Measurements from ENCODE around the gene MYBPC2. TPM values are rescaled to one million over a fixed set of nuclear protein-coding genes. Genes with fewer than 3 reads are reported as not detected.
A peak's percentile ranks its signal among the peaks of the same experiment; 100 is the strongest.

MYBPC2 gene
- total RNA-seq, 1 experiment from 2014 or later: 0.03 TPM

DNA sequence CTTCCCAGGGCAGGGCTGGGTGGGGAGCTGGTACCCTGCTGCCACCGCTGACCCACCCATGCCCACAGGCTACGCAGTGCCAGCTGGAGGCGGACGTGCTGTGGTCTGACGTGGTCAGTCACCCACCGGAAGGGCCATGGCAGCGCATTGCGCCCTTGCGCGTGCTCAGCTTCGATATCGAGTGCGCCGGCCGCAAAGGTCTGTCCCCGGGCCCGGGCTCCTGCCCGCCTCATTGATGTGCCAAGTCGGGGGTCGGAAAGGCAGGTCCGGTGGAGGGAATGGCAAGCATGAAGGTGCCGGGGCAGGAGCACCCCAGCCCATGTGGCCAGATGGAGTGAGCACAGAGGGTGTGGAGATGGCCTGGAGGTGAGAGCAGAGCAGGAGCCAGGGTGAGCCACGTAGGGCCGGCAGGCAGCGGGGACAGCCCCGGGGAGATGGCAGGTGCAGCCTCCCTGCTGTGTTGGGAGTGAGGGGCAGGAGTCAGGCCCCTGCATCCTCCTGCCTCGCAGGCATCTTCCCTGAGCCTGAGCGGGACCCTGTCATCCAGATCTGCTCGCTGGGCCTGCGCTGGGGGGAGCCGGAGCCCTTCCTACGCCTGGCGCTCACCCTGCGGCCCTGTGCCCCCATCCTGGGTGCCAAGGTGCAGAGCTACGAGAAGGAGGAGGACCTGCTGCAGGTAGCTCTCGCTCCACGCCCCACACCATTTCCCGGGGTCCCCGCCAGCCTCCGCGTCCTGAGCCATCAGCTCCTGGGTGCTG lies 30.0 kb upstream of the MYBPC2 start:
- no peaks in the 10 kb centered on the region for H3K27me3 ChIP-seq
- H3K9me3 ChIP-seq: no peaks in the 10 kb centered on the region
- DNase-seq: no peak
- peaks cover 59% of the 10 kb centered on the region for H3K36me3 ChIP-seq
- H3K4me3 ChIP-seq: no peak overlapping the region

DNA sequence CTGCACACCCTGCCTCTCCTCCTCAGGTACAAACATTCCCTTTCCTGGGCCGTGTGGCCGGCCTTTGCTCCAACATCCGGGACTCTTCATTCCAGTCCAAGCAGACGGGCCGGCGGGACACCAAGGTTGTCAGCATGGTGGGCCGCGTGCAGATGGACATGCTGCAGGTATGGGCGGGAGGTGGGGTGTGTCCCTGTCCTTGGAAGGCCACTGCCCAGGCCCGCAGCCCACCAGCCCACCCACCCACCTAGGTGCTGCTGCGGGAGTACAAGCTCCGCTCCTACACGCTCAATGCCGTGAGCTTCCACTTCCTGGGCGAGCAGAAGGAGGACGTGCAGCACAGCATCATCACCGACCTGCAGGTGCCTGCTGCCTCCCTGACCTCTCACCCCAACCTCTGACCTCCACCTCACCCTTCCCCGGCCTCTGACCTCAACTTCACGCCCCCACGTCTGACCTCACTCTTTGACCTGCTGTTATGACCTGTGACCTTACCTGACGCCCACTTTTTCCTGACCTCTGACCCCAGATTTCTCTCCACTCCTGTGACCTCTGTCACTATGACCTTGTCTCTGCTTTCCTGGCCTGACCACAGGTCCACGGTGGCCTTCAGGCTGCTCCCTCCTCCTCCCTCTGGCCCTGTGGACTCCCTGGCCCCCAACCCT lies 26.4 kb upstream of the MYBPC2 start:
- H3K4me3 ChIP-seq: no peak overlapping the region
- no peaks in the 10 kb centered on the region for H3K9me3 ChIP-seq
- no peaks in the 10 kb centered on the region for H3K27me3 ChIP-seq
- no peak for DNase-seq
- H3K36me3 ChIP-seq: peaks cover 76% of the 10 kb centered on the region

- no peak for DNase-seq
- H3K4me3 ChIP-seq: no peak overlapping the region
- peaks cover 1% of the 10 kb centered on the region; the same call in 1 of the 2 replicates for H3K9me3 ChIP-seq
- H3K27me3 ChIP-seq: no peaks in the 10 kb centered on the region
- H3K36me3 ChIP-seq: peaks cover 75% of the 10 kb centered on the region
These were observed 25.9 kb upstream of the MYBPC2 start for GRCh38 chr19:50406829-50407228.

- Histone ChIP-seq H3K36me3 (peaks cover 69% of the 10 kb centered on the region), H3K4me3 (no peak overlapping the region), H3K27me3 (no peaks in the 10 kb centered on the region), H3K9me3 (peaks cover 7% of the 10 kb centered on the region; the same call in 1 of the 2 replicates)
- no peak for DNase-seq
These were observed 23.3 kb upstream of the MYBPC2 start for GRCh38 chr19:50409347-50409746.

GRCh38 chr19:50410109-50410508 lies 22.6 kb upstream of the MYBPC2 start:
- DNase-seq: no peak
- Histone ChIP-seq H3K4me3 (no peak overlapping the region), H3K9me3 (peaks cover 7% of the 10 kb centered on the region; the same call in 1 of the 2 replicates), H3K27me3 (no peaks in the 10 kb centered on the region), H3K36me3 (peaks cover 66% of the 10 kb centered on the region)

- Histone ChIP-seq H3K4me3 (no peak overlapping the region), H3K27me3 (no peaks in the 10 kb centered on the region), H3K36me3 (peaks cover 49% of the 10 kb centered on the region), H3K9me3 (peaks cover 7% of the 10 kb centered on the region; the same call in 1 of the 2 replicates)
- DNase-seq: no peak
These were observed 20.3 kb upstream of the MYBPC2 start for GRCh38 chr19:50412419-50412818.

- peaks cover 7% of the 10 kb centered on the region; the same call in 1 of the 2 replicates for H3K9me3 ChIP-seq
- no peak overlapping the region for H3K4me3 ChIP-seq
- H3K36me3 ChIP-seq: peaks cover 44% of the 10 kb centered on the region
- DNase-seq: no peak
- H3K27me3 ChIP-seq: no peaks in the 10 kb centered on the region
These were observed 19.6 kb upstream of the MYBPC2 start for GRCh38 chr19:50413096-50413495.

DNA sequence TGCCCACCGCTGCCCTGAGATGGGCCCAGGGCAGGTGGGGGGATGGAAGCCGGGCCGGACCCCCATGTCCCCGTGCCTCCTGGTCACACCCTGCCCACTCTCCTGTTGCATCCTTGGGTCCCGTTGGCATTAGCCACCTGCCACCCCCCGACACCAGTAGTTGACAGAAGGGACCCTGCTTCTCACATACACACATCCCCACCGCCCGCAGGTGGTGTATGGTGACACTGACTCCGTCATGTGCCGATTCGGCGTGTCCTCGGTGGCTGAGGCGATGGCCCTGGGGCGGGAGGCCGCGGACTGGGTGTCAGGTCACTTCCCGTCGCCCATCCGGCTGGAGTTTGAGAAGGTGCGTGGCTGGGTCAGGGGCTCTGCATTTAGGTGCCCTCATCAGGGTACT lies 19.2 kb upstream of the MYBPC2 start:
- DNase-seq: no peak
- H3K36me3 ChIP-seq: peaks cover 44% of the 10 kb centered on the region
- peaks cover 7% of the 10 kb centered on the region; the same call in 1 of the 2 replicates for H3K9me3 ChIP-seq
- H3K4me3 ChIP-seq: no peak overlapping the region
- no peaks in the 10 kb centered on the region for H3K27me3 ChIP-seq

- H3K4me3 ChIP-seq: no peak overlapping the region
- DNase-seq: peak; percentile 31
- H3K36me3 ChIP-seq: peaks cover 30% of the 10 kb centered on the region
- peaks cover 7% of the 10 kb centered on the region; the same call in 1 of the 2 replicates for H3K9me3 ChIP-seq
- no peaks in the 10 kb centered on the region for H3K27me3 ChIP-seq
These were observed 17.6 kb upstream of the MYBPC2 start for GRCh38 chr19:50414864-50415660.

DNA sequence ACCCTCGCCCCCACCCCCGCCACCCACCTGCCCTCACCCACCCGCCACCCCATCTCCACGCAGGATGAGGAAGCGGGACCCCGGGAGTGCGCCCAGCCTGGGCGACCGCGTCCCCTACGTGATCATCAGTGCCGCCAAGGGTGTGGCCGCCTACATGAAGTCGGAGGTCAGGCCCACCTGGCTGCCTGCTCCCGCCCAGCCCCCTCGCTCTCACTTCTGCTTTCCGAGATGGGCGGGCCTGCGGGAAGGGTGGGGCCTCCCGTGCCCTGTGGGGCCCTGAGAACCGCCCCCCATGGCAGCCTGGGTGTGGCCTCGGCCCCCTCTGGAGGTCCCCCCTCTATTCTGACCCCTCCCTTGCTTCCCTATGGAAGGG lies 17.0 kb upstream of the MYBPC2 start:
- DNase-seq: no peak
- Histone ChIP-seq H3K9me3 (peaks cover 7% of the 10 kb centered on the region; the same call in 1 of the 2 replicates), H3K27me3 (no peaks in the 10 kb centered on the region), H3K36me3 (peaks cover 24% of the 10 kb centered on the region), H3K4me3 (no peak overlapping the region)

DNA sequence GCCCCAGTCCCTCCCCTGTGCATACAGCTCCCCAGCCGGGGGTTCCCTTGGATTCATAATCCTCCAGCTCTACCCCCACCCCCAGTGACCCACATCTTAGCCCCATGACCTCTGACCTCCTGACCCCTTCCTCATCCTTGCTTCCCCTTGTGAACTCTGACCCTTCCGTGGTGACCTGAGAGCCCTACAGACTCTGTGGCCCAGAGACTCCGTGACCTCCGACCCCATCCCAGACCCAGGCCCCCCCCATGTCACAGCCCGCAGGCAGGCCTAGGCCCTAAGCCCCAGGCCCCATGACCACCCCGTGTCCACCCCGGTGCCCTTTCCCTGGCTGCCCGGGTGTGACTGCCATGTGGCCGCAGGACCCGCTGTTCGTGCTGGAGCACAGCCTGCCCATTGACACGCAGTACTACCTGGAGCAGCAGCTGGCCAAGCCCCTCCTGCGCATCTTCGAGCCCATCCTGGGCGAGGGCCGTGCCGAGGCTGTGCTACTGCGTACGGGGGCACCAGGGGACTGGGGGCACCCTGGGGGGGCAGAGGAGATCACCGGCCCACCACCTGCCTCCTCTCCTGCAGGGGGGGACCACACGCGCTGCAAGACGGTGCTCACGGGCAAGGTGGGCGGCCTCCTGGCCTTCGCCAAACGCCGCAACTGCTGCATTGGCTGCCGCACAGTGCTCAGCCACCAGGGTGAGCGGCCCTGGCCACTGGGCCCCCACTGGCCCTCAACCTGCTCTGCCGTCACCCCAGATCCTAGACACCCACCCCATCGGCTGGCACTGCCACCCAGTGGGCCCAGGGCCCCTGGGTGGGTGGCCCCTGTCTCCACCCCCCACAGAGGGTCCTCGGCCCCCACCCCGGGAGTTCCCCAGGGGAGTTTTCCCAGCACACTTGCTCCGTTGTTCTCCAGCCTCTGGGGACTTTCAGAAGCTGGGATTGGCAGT lies 16.4 kb upstream of the MYBPC2 start:
- peaks cover 7% of the 10 kb centered on the region; the same call in 1 of the 2 replicates for H3K9me3 ChIP-seq
- DNase-seq: no peak
- H3K36me3 ChIP-seq: peaks cover 21% of the 10 kb centered on the region
- no peak overlapping the region for H3K4me3 ChIP-seq
- no peaks in the 10 kb centered on the region for H3K27me3 ChIP-seq

- H3K36me3 ChIP-seq: peaks cover 12% of the 10 kb centered on the region
- H3K4me3 ChIP-seq: no peak overlapping the region
- H3K9me3 ChIP-seq: peaks cover 2% of the 10 kb centered on the region; the same call in 1 of the 2 replicates
- no peak for DNase-seq
- no peaks in the 10 kb centered on the region for H3K27me3 ChIP-seq
These were observed 15.3 kb upstream of the MYBPC2 start for GRCh38 chr19:50417111-50418081.

DNA sequence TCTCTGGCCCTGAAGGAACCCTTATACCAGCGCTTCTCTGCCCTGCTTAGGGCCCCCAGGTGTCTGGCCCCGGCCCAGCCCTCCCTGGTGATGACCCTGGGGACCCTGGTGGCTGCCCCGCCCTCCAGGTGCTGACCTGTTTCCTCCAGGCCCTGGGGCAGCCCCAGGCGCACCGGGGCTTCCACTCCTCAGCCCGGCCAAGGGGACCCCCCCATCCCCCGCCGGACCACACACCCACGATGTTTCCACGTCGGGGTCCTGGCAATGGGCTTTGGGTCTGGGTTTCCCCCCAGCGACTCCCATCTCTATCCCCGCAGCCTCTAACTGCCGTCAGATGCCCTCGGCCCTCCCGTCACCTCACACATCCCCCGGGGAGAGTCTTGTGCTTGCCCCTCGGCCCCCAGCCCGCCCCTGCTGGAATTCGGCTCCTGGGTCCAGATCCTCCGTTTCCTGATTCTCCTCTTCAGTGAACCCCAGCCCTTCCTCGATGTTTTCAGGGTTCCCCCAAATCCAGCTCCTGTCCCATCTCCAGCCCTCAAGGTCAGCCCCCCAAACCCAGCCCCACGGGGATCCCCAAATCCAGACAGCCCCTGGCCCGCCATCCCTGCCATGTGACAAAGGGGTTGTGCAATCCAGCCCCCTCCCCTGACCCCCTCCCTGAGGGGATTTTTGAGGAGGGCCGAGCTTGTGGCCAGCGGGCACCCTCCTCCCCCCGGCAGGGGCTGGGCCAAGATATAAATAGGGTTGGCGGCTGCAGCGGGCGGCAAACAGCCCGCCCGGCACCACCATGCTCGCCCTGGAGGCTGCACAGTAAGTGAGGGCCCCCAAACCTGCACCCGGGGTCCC lies 14.3 kb upstream of the MYBPC2 start, which contains the start of gene SPIB:
Gene SPIB (plus strand): TSS at position 763 of the 846 bp plus-strand sequence. CDS start 25 bp downstream, at position 788.
- H3K4me3 ChIP-seq: no peak within 1 kb of the TSS
- peaks cover 7% of the 10 kb centered on the region for H3K36me3 ChIP-seq
- H3K9me3 ChIP-seq: no peaks in the 10 kb centered on the region
- no peaks in the 10 kb centered on the region for H3K27me3 ChIP-seq
- no peak for DNase-seq

DNA sequence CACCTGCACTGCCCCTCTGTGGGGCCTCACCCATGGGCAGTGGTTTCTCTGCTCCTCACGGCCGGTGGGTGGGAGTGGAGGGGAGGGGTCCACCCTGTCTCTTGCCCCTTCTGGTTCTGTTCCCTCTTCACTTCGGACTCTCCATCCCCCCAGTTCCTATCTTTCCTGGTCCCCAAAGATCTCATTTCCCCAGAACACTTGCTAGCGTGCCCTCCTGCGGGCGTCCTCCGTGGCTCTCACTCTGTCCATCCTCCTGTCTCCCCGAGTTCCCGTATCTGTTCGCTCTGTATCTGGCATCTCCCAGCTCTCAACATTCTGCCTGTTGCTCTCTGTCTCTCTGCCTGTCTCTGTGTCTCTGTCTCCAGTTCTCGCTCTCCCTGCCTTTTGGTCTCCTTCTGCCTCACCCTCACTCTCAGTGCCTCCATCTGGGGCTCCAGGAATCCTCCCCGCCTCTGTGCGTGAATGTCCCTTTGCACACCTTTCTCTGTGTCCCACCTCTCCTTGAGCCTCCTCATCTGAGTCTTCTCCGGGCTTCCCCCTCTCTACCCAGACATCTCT lies 13.6 kb upstream of the MYBPC2 start:
- no peaks in the 10 kb centered on the region for H3K27me3 ChIP-seq
- no peaks in the 10 kb centered on the region for H3K9me3 ChIP-seq
- H3K36me3 ChIP-seq: peaks cover 4% of the 10 kb centered on the region; the same call in 1 of the 2 replicates
- no peak for DNase-seq
- H3K4me3 ChIP-seq: no peak overlapping the region

Data from MG63 (cell line).